ENCODE measurements around the gene MCTP2. TPM values are rescaled to one million over a fixed set of nuclear protein-coding genes. Genes with fewer than 3 reads are reported as not detected.
A peak's percentile ranks its signal among the peaks of the same experiment; 100 is the strongest.

MCTP2 gene, protein sequence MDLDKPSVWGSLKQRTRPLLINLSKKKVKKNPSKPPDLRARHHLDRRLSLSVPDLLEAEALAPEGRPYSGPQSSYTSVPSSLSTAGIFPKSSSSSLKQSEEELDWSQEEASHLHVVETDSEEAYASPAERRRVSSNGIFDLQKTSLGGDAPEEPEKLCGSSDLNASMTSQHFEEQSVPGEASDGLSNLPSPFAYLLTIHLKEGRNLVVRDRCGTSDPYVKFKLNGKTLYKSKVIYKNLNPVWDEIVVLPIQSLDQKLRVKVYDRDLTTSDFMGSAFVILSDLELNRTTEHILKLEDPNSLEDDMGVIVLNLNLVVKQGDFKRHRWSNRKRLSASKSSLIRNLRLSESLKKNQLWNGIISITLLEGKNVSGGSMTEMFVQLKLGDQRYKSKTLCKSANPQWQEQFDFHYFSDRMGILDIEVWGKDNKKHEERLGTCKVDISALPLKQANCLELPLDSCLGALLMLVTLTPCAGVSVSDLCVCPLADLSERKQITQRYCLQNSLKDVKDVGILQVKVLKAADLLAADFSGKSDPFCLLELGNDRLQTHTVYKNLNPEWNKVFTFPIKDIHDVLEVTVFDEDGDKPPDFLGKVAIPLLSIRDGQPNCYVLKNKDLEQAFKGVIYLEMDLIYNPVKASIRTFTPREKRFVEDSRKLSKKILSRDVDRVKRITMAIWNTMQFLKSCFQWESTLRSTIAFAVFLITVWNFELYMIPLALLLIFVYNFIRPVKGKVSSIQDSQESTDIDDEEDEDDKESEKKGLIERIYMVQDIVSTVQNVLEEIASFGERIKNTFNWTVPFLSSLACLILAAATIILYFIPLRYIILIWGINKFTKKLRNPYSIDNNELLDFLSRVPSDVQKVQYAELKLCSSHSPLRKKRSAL
- 10 to 100 TPM; 18.7 to 20.7 (median 19.2) TPM for polyA plus RNA-seq (ENCODE audit: insufficient read length in 4 of 4)

DNA sequence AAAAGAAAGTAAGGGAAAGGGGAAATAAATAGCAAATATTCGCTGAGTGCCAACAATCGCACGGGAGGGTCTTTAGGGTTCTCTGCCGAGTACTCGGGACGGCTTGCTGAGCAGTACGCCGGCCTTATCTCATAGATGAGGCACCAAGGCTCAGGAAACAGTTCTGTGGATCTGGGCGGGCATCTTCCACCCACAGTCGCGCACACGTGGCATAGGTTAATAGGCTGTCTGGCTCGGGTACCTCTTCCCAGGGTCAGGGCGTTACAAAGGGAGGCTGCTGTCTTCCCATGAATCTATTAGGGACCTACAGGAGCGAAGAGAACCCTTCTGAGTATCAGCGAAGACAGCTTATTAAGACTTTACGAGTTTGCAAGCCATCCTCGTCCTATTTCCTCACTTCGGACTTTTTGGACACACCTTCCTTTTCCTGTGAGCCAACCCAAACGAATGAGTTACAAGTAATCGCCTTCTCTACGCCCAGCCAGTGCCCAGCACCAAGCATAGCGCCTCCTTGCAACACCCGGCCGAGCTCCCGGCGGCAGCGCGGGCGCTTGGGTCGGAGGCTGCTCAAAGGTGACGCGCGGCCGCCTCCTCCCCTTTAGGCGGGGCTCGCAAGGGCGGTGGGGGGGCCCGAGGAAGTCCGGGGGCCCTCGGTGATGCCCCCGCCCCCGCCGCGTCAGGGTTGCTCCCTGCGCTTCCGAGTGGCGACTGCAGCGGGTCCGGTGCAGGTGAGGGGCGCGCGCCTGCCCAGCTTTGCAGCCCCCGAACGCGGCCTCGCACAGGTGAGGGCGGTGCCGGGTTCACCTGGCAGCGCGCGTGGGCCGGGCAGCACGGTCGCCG is at the start of gene MCTP2:
Gene MCTP2, plus strand, starts transcription at position 679 of the 840 bp plus-strand sequence. CDS start 66,705 bp downstream, outside the sequence.
- peak in 3 of 4 donors; percentile 28 to 58 (median 41) for DNase-seq (ENCODE audit: low read depth in 4 of 4, low spot score in 2 of 4)

DNA sequence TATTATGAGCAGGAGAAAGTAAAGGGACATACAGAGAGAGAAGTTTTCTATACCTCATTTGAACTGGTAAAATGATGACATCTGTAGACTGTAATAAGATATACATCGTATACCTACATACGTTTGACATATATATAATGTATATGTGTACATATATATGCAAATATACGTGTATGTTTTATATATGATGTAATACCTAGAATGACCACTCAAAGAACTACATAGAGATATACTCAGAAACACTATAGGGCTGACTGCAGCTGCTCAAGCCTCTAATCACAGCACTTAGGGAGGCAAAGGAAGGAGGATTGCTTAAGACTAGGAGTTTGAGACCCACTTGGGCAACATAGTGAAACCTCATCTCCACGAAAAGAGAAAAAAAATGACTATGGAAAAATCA is 48.5 kb upstream of the MCTP2 start:
- no peak for DNase-seq (ENCODE audit: low read depth in 4 of 4, low spot score in 2 of 4)

GRCh38 chr15:94185547-94186236 is 45.7 kb upstream of the MCTP2 start:
- no peak for DNase-seq (ENCODE audit: low read depth in 4 of 4, low spot score in 2 of 4)

GRCh38 chr15:94186770-94187331 is 44.5 kb upstream of the MCTP2 start:
- no peak for DNase-seq (ENCODE audit: low read depth in 4 of 4, low spot score in 2 of 4)

GRCh38 chr15:94193906-94194305 is 37.5 kb upstream of the MCTP2 start:
- DNase-seq (ENCODE audit: low read depth in 4 of 4, low spot score in 2 of 4): no peak

- no peak for DNase-seq (ENCODE audit: low read depth in 4 of 4, low spot score in 2 of 4)
These were observed 34.8 kb upstream of the MCTP2 start for GRCh38 chr15:94196531-94196930.

DNA sequence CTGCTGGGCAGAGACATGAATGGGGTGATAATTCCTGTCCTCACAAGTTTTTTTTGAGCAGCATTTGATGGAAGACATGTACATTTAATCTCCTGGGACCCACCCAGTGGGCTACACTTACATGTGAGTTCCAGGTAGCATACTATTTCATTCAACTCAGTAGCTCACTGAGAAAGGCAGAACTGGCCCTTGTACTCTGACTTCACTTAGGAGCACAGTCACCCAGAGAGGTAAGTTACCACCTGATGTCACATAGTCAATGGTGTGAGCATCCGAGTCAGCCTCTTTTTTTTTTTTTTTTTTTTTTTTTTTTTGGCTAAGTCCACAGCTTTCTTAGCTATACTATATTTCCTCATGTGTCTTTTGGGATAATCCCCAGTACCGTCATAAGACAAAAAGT is 32.7 kb upstream of the MCTP2 start:
- DNase-seq (ENCODE audit: low read depth in 4 of 4, low spot score in 2 of 4): no peak

GRCh38 chr15:94199725-94200124 is 31.6 kb upstream of the MCTP2 start:
- no peak for DNase-seq (ENCODE audit: low read depth in 4 of 4, low spot score in 2 of 4)

GRCh38 chr15:94203306-94203705 is 28.1 kb upstream of the MCTP2 start:
- DNase-seq (ENCODE audit: low read depth in 4 of 4, low spot score in 2 of 4): no peak

GRCh38 chr15:94205366-94205765 is 26.0 kb upstream of the MCTP2 start:
- DNase-seq (ENCODE audit: low read depth in 4 of 4, low spot score in 2 of 4): no peak

DNA sequence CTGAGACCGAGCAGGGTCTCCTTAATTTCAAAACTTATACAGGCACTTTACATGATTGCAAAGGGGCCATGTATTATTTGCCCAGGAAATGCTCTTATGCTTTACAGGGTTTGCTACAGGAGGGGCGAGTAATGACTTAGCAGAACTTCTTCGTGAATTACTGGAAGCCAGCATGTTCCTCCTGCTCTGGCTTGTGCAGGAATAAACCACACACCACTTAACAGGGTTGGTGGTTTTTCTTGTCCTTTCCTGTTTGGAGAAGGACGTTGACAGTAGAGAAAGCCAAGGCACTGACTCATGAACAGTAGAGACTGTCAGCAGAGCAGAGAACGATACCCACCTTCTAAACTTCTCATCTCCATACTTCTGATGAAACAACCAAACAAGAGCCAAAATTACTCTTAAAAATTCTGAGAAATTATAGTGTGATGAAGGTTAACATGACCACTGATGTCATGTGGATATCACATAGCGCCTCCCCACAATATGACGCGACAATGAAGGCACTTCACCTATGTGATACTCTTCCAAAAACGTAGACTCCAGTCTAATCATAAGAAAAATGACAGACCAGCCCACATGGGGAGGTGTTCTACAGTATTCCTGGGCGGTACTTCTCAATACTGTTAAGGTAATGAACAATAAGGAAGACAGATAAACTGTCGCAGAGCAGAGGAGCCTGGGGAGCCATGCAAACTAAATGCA is 24.7 kb upstream of the MCTP2 start:
- DNase-seq (ENCODE audit: low read depth in 4 of 4, low spot score in 2 of 4): no peak

GRCh38 chr15:94212291-94212690 is 19.1 kb upstream of the MCTP2 start:
- no peak for DNase-seq (ENCODE audit: low read depth in 4 of 4, low spot score in 2 of 4)

DNA sequence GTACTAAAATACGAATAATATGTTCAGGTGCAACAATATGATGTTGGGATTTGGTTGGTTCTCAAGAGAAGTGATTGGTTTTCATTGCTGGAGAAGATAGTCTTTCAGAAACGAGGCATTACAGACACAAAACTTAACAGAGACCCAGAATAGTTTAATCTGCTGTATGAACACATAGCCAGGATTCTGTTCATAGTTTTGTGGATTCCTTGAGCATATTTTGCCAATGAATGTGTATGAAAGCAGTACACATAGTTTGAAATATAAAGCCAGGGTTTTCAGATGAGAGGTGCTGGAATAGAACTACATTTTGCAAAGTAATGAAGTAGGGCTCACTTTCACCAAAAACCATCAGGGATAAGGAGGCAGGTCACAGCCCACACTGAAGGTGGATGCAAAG is 5.7 kb upstream of the MCTP2 start:
- no peak for DNase-seq (ENCODE audit: low read depth in 4 of 4, low spot score in 2 of 4)

- DNase-seq (ENCODE audit: low read depth in 4 of 4, low spot score in 2 of 4): no peak
These were observed 2.8 kb upstream of the MCTP2 start for GRCh38 chr15:94228611-94229010.

DNA sequence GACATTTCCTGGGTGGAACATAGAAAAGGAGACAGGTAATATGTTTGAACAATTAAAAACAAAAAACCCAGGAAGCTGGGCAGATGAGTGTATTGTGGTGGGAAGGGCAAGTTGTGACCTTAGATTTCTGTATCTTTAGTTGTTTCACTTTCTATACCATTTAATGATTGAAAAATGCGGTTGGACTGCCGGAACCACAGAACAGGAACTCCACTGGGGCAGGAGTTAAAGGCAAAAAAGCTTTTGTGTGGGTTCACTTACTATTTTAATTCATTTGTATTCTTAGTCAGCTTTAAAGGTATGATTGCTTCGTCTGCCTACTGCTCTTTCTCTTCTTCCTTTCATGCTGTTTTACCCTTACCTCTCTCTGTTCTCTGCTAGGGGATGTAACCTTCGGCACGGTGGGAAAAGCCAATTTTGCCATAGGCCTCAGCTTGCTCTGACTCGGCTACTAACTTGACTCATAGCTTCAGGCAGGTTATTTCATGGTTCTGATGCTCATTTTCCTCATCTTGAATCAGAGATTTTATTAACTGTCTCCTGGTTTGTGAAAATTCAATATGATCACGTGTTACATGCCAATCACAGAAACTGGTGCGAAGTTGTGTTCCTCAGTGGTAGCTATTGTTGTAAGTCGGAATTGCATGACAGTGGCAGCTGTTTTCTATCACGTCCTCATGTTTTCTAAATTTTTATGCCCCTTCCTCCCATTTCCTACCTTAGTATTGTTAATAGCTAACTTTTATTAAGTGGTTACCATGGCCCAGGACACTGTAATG is 1.6 kb upstream of the MCTP2 start:
- DNase-seq (ENCODE audit: low read depth in 4 of 4, low spot score in 2 of 4): no peak

DNA sequence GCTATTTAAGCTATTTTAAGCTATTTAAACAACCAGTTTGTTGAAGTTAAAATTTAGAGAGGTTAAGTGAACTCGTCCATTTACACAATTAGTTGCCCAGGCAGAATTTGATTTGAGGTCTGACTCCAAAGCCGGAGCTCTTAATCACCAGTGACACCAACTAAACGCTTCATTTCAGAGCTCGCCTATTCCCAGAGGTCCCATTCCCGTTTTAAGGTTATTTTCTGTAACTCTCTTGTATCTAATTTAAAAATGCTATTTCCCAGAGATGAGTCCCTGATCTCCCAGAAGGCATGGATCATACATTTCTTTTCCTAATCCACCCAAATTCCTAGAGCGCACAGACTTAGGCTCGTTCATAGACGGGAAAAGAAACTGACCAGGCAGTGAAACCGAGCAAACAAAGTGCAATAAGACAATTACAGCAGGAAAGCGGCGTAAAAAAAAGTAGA is 904 bp upstream of the MCTP2 start:
- DNase-seq (ENCODE audit: low read depth in 4 of 4, low spot score in 2 of 4): peak in 1 of 4 donors; percentile 9

GRCh38 chr15:94231723-94232468 is 535 bp downstream of the MCTP2 start:
- peak in 2 of 4 donors; percentile 9 to 21 for DNase-seq (ENCODE audit: low read depth in 4 of 4, low spot score in 2 of 4)
